DMS 273 treated with DMSO at 0.1 percent for 48 hours (cell line): ENCODE results near the gene GRK5.
A peak's percentile ranks its signal among the peaks of the same experiment; 100 is the strongest.
"Not testable (repeated sequence)": the region's sequence is repeated elsewhere in the genome, so short reads cannot be mapped to it uniquely, and the experiment has no call there.

Experiments used
- DNase-seq: peaks from one replicate; lab custom pipeline; 2025; lab: John Stamatoyannopoulos, UW

GRK5 gene

DNA sequence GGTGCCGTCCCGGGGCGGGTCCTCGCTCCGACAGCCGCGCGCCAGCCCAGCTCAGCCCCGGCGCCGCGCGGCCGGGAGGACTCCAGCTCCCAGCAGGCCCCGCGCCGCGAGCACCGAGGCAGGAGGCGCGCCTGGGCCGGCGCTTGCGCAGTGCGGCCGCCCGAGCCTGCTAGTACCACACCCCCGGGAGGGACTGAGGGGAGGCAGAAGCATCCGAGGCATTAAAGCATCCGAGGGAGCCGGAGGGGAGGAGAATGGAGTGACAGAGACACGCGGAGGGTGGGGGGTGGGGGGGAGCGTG is at the start of gene GRK5:
TSS of gene GRK5 (plus strand) at position 206 of the 301 bp plus-strand sequence. CDS start 347 bp downstream, outside the sequence.
- DNase-seq, result peak; percentile 78

GRCh38 chr10:119159332-119159731 is 48.0 kb upstream of the GRK5 start:
- DNase-seq, result no peak

- DNase-seq, result no peak
Observed at GRCh38 chr10:119161680-119162451, 45.5 kb upstream of the GRK5 start.

GRCh38 chr10:119162452-119163092 is 44.8 kb upstream of the GRK5 start:
- DNase-seq, result no peak

DNA sequence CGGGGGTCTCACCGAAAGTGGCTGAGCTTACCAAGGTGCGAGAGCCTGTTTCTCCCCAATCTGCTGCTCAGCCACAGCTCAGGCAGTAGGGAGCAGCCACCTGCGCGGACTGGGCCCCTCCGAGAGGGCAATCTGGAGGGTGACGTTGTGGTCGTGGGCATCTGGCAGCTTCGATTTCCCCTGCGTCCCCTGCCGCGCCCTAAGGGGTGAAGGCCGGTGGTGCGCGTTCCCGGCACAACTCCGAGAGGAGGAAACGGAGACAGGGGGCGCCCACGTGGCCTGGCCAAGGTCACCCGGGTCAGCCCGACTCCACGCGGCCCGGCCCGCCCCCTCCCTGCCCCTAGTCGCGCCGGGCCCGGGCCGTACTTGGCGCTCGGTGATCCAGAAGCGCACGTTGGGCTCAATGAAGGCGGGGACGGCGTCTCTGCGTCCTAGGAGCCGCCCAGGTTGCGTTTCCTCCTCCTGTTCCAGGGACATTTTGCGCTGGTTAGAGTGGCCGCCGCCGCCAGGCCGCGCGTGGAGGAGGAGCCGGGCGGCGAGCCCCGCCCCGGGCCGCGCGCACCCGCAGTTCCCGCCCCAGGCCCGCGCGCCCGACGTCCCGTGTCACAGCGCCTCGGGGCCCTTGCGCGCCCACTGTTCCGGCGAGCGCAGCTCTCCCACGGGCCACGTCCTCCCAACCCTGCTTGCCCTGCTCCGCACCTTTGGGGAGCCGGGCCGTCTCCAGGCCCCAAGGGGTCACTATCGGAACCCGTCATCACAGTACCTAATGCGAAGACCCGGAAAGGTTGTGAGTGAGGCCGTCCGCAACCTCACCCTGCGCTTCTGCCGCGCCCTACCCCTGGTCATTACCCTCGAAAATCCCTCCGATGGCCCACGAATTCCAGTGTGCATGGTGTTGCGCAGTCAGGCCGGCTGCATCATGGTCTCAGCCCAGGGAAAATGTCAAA is 41.9 kb upstream of the GRK5 start, which contains the start of gene SFXN4:
TSS of gene SFXN4 (minus strand) at position 544 of the 947 bp plus-strand sequence. CDS start at position 477, 67 bp downstream.
- no peak for DNase-seq

DNA sequence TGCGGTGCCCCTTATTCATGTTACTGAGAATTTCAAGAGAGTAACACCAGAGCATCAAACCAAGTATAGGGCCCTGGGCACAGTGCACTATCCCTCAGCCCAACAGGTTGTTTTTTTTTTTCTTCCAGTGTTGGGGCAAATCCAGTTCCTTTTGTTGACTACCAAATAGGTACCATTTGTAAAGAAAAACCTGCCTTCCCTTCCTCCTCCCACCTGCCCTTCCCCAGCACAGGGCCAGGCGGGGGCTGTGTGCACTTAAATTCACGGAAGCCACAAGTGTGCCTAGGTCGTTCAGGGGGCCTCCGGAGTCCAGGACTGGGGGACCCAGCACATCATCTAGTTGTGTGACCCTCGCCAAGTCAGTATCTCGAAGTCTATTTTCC is 41.3 kb upstream of the GRK5 start:
- no peak for DNase-seq

- no peak for DNase-seq
Observed at GRCh38 chr10:119166564-119166963, 40.8 kb upstream of the GRK5 start.

DNA sequence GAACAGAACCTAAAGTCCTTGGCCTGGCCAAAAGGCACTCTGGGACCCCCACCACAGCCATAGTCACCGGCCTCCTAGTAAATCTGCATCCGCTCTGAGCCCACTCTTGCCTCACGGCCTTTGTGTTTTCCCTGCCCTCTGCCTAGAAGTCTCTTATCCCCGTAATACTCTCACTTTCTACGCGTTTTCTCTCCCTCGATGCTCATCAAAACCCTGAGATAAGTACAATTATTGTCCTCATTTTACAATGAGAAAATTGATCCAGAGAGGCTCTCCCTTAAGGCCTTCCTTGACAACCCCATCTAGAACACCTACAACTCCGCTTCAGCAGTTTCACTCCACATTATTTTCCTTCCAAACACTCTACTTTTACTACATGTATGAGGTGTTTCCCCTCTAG is 40.3 kb upstream of the GRK5 start:
- DNase-seq, result no peak

DNA sequence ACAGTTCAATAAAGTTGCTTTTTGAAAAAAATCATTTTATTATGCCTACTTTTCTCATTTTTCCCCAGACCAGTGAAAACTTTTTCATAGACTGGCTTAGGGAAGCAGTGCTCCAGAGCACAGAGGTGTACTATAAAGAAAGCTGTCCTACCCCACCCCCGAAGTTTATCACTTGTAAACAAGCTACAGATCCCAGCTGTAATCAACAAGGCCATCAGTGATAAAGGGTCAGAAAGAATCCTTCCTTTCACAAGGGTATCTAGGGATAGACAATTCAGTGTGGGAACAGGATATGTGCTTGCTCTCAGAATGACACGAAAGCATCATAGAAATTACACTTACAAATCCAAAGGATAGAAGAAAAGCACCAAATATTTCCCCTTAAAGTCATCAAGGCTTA is 33.3 kb upstream of the GRK5 start:
- DNase-seq, result no peak

DNA sequence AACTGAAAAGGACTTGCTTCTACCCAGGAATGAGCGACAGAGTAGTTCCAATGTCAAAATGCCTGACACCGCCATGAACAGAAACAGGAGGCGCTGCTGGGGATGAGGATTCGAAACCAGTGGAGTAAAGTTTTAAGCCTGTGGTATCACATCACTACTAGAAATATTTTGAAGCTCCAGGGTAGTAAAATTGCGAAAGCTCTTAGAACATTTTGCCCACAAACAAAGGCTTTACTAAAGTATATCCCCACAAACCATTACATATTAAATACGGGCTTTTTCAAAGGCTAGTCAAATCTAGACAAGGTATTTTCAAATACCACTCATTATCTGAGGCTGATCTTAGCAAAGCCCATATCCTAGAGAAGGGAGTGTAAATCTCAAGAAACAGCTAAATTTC is 31.2 kb upstream of the GRK5 start:
- no peak for DNase-seq

GRCh38 chr10:119177708-119178371 is 29.5 kb upstream of the GRK5 start:
- no peak for DNase-seq

DNA sequence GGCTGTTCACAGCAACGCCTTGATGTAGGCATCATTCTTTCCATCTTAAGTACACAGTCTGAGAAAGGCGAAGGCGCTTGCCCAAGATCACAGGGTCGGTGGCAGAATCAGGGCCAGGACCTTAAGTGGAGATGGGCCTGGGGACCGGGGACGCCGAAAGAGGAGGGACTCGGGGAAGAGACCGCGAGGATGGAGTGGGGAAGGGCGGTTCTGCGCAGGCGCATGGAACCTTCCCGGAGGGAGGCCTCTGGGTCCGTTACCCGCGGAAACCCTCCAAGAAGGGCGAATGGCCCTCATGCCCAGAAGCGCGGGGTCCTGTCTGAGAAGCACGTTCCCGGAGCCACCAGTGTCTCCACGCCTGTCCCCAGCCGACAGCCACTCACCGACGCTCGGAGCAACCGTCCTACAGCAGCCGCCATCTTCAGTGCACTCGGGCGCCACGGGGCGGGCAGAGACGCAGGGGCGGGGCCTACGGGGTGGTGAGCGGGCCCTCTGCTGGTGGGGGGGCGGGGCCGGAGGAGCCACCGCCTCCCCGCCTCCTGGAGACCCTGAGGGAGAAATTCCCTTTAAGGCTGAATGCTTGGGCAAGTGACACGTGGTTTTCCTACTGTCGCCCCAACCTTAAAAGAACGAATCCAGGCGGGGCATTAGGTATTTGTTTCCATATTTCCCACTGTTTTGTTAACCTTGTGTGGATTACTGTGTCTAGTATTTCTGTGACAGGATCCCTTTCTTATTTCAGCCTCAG is 28.8 kb upstream of the GRK5 start, which contains the start of gene PRDX3:
TSS of gene PRDX3 (minus strand) at position 441 of the 748 bp plus-strand sequence. CDS start at position 419, 22 bp downstream.
- peak; percentile 78 for DNase-seq

- DNase-seq, result not testable (repeated sequence)
Observed at GRCh38 chr10:119180850-119181400, 26.4 kb upstream of the GRK5 start.

DNA sequence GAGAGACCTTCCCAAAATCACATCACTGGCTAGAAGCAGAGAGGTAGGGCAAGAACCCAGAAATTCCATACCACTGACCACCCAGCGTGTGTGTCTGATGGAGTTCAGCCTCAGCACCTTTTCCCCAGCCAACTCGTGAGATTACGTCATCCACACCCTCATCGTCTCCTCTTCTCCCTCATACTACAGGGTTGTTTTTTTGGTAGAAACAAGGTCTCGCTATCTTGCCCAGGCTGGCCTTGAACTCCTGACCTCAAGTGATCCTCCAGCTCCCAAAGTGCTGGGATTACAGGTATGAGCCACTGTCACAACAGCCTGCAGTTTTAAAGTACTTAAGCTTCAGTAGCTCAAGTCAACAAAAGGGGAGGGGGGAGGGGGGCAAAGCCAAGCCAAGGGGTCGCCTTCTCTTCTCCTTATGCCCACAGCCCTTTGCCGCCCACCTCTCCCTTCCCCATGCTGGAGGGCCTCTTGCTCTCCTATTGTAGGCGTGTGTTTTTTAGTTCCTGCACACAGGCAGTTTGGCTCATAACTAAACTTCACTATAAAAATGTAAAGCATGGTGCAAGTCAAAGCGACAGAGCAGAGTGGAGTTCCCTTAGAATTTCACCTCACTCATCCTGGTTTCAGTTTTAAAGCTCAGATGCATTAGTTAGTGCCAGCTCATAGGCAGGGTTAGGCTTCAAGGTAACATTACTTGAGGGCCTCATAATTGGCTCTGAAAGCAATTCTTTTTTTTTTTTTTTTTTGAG is 23.5 kb upstream of the GRK5 start:
- no peak for DNase-seq

DNA sequence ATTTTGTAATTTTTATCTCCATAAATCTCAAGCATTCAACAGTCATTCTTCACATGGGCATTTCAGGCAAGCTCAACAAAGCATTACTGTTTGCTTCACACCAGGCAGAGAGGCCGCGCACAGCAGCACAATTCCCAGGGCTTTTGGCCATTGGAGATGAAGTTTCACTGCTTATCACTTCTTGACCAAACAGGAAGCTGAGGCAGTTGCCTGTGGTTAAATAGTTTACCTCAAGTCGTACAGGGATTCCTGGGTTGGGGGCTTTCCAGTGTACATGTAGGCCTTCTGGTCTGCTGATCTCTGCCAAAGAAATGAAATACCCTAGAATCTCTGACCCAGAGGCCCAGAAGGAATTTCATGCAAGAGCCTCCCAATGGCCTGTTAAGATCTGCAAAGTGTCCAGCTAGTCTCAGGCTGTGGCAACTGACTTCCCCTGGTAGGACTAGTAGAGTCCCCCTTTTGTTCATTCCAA is 17.5 kb upstream of the GRK5 start:
- no peak for DNase-seq

GRCh38 chr10:119190353-119190752 is 17.0 kb upstream of the GRK5 start:
- DNase-seq, result no peak

GRCh38 chr10:119190954-119191785 is 16.2 kb upstream of the GRK5 start:
- DNase-seq, result no peak

DNA sequence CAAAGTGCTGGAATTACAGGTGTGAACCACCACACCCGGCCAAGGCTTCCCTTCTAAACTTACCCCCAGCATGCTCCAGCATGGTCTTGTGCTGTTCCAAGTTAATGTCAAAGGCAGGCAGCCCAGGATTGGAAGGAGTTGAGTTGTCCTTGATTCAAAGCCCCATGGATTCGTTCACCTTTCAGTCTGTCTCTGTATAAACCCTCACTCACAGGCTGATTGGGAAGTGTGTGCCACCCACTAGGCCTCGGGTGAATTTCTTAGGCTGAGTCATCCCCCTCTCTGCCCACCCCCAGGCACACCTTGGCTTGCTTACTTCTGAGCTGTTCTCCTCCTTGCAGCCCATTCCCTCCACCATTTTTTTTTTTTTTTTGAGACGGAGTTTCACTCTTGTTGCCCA is 15.5 kb upstream of the GRK5 start:
- no peak for DNase-seq

DNA sequence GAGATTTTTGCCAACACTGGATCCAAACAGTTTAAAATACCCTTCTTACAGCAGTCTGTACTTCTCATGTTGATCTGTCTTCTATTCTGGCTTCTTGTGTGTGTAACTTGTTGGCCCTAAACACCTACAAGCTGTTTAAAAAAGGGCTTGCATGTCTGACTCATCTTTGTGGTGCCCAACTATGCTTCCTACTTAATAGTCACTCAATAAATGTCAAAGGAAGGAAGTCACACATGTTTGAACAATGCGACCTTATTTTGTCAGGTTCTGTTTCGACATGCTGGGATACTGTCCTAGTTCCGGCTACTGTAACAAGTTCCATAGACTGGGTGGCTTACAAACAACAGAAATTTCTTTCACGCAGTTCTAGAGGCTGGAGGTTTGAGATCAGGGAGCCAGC is 9.4 kb upstream of the GRK5 start:
- no peak for DNase-seq
